HG02870 (cell line): Measurements from ENCODE around the gene SLC10A2.
A peak's percentile ranks its signal among the peaks of the same experiment; 100 is the strongest.

Source experiments
- ATAC-seq: cut with Tn5 transposase; IDR thresholded peaks from one replicate; pipeline ENCODE4 v1.9.1; 2021; ENCODE audit warnings: mild to moderate bottlenecking, moderate library complexity; ENCODE audit not compliant: unreplicated experiment

The SLC10A2 gene

DNA sequence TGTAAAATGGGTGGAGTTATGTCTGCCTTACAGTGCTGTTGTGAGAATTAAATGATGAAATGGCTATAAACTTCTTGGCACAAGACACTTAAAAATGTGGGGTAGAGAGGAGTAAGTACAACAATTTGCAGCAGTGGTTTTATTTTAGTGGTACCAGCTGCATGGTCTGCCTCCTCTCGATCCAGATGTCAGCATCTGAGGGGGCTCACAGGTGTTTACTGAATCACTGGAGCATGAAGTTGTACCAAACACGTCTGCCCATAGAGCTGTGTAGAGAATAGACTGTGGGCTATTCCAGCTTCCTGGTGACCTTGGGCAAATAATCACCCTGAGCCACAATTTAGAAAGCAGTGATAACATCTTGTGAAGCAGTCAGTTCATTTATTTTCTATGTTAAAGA, 11.1 kb downstream of the SLC10A2 start:
- ATAC-seq, result no peak

DNA sequence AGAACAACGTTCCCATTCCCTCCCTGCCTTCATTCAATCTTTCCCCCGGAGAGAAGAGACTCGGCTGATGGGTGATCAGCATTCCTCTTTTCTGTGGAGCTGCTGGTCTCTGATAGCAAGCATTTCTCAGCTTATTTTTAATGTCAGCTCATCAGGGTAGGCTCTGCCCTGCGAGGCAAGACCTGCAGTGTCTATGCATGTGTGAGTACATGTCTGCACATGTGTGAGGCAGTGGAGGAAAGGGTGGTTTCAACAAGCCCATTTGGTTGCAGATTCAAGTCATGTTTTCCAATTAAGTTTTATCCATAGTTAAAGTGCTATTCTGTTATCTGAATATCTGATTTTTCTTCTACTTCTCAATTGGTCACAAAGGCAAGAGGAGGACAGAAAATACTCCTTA, 19.5 kb downstream of the SLC10A2 start:
- no peak for ATAC-seq

DNA sequence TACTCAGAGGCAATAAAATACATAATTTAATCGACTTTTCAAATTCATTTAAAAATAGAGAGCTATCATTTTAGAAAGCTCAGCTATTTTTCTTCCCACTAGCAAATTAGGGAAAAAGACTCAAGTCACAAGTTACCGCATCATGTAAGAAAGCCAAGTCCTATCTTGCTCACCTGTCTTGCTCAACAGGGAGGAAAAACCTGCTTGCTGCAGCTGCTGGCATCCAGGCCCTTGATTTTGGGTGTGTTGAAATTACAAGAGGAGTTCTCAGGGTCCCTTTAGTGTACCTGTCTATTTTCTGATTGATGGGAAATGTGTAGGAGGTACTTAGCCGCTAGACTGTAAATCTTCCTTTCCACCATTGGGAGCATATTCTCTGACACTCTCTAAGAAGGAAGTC, 22.2 kb downstream of the SLC10A2 start:
- no peak for ATAC-seq

DNA sequence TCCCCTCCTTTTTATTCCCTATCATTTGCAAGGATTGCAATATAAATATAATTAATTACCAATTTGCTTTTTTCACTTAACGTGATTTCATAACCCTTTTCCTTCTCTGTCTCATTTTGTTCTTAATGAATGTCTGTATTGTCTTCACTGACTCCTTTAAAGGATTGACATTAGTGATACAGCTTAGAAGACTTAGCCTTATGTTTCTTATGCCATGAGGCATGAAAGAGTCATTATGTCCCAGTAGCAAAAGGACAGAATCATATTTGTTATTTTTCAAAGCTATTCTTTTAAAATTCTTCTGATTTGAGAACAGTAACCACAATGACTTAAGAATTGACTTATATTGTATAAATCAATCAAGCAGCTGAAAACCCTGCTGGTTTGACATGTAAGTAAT, 26.2 kb downstream of the SLC10A2 start:
- no peak for ATAC-seq

DNA sequence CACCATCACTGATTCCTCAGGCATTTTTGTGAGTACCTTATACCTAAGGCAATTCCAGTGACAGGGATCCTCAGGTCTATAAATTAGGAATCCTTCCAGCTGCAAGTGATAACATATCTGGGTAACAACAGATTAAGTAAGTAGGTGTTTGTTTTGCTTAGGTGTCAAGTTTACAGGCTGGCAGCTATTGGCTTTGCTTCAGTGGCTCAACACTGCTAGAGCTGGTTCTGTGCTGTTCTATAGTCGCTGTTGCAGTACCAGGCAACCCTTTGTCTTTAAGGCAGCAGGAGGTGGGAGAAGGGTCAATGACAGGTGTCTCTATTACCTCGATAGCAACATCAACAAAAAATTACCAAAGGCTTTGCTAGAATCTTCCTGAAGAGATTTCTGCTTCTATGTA, 27.0 kb downstream of the SLC10A2 start:
- ATAC-seq, result no peak

DNA sequence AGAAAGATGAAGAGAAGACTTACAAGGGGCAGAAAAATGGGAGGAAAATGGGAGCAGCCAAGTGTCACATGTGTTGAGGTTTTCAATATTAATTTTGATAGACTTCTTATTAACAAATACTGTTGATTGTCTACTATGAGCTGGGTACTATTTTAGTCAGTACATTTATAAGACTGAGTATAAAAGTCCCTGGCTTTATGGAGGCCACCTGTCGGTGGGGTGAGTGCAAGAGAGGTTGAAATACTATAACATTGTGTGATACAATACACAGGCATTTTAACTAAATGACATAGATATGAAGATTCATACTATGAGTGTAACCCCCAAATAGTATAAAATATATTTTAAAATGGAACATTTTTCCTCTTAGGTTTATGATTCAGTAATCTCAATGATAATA, 29.9 kb downstream of the SLC10A2 start:
- ATAC-seq, result no peak

DNA sequence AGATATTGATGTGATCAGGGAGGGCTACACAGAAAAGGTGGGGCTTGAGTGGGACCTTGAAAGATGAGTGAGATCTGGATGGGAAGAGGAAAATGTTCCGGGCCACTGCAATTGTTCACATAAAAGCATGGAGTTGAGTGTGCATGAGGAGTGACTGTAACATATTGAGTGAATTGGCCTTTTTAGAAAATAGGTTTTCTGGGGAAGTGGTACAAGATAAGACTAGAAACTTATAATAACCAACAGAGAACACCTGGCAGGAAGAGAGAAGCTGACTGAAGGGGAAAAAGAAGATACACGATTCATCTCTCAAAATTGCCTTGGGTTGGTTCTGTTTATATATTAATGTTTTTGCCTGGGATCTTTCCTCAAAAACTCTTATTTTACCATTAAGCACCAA, 32.2 kb downstream of the SLC10A2 start:
- ATAC-seq, result no peak

DNA sequence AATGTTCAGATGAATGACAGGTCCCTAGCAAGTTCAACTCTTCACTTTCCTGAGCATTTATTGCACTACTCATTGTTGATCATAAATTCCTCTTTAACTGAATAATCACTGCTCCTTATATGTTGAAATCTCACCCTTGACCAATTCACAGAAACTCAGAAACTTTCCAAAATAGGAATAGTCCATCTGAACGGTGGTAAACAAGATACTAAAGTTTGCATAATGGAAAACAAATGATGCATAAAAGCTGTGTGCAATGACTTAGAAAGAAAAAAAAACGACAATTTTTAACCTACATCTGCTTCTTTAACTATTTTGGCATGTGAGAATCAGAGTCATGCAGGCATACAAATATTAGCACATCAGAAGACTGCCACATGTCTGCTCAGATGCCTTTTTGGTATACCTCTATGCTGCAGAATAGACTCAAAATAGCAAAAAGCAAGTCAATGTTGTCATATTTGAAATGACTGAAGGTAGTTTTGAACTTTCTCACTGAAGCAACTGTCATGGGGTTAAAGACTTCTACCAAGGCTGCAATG, 34.8 kb downstream of the SLC10A2 start:
- ATAC-seq, result peak; percentile 91

DNA sequence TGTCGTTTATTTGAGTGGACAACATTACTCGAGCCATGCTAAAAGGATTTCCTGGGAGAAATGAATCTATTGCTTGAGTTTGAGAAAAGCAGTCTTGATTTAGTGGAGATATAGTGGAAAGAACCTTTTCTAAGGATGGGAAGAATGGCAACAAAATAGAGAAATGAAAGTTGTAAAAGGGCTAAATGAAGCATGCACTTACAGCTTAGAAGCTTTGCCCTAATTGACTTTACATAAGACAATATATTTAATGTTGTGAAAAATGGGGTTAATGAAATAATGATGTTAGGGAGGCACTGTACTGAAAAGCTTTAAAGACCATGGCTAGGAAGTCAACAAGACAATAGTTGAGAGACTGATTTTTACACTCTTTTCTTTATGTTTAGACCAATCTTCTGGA, 35.4 kb downstream of the SLC10A2 start:
- ATAC-seq, result no peak

DNA sequence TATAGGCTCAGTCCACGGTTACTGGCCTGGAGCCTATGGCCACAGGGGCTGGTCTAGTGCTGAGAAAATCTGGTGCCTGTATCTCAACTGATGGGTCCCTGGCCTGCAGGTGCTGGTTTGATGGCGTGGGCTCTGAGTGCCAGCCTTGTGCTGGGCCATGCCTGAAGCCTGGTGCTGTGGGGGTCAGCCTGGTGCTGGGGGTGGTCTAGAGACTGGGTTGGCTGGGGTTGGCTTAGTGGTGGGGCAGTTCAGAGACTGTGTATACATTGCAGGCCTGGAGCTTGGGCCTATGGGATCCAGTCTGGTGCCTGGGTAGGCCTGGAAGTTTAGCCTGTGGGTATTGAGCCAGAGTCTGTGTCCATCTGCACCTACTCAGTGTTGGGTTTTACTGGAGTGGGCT, 36.4 kb downstream of the SLC10A2 start:
- no peak for ATAC-seq

DNA sequence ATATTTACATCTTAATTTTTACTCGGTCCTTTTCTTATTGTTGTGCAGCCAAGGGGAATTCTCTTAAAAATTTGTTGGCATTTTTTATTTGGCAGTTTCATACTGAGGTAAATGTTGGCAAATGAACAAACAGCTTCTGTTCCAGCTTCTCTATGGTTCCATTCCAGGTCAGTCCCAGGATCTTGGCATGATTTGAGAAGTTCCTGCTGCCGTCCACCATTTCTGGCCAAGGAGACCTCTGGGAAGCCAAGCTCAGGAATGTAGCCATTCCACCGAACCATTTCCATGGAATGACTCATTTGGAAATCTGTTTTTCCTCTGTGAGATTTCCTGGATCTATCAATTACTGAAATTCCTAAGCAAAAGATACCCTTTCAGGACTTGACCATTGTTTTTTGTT, 43.9 kb downstream of the SLC10A2 start:
- no peak for ATAC-seq

DNA sequence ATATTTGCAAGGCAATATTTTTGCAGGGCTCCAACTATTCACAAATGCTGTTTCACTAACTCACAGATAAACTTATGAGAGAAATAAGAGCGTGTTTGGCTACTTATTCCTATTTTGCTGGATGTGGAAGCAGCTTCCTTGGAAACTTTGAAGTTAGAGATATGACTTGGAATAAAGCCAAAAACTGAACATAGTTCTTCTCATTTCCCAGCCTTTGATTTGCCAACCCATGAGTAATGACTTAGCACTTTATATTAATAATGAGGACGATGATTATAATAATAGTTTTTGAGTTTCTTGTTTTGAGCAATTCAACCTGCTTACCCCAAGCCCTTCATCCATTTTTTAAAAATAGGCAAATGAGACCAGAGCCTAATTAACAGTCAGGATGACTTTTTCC, 47.7 kb downstream of the SLC10A2 start:
- ATAC-seq, result no peak

DNA sequence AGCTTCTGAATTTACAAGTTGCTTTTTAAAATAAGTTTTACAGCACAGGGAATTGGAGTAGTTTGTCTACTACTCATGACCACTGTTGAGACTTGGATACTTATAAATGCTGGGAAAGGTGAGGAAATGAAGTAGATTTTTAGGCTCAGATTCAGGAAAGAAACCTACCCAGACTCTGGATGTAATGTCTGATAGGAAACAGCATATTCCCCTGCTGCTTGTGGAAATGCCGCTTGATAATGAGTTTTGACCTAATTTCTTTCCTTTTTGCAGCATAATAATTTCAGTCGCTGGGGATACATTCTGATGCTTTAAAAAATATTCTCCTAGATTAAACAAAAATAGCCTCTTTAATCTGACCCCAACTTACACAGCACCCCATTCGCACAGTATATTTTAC, 53.6 kb downstream of the SLC10A2 start:
- ATAC-seq, result no peak

DNA sequence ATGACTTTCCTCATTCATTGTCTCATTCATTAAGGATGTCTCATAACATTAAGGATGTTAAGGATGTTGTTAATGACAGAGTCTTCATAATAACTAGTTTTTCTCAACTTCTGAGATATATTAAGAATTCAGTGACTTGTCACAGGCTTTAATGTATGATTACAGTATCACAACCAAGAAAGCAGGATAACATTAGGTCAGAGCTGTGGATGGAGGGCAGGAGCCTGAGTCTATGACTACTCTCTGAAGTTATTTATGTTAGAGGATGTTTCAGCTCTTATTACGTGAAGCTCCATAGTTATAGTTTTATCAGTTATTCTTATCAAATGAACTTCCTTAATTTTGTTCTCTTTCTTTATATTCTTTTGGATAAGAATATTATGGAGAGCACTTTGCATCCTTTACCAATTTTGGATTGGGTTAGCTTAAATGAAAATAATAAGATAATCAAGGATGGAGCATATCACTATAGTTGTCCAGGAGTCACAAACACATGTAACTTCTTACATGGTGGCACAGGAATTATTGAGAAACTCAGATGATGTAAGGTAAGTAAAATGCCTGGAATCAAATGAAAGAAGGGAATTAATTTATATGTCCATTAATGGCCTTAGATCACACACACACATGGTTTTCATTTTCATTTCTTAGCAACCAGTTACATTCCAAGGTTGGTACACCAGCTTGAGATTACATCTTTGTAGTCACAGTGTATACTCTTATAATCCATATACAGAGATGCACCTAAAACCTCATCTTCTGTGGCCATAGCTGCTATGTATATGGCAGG, 57.0 kb downstream of the SLC10A2 start:
- ATAC-seq, result no peak

DNA sequence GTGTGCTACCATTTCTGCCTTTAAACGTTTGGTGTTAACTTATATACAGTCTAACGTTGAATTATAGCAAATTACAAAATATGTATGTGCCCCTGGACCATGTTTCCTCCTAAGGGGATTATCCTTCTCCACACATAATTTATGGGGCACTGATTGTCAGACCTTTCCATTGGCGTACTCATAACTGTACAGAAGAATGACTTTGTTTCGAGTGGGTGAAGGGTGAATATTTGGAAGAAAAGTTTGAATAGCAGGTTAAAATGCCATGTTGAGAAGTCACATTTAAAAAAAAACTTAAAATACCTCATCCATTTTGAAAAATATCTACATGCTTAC, 58.8 kb downstream of the SLC10A2 start:
- ATAC-seq, result peak; percentile 35

DNA sequence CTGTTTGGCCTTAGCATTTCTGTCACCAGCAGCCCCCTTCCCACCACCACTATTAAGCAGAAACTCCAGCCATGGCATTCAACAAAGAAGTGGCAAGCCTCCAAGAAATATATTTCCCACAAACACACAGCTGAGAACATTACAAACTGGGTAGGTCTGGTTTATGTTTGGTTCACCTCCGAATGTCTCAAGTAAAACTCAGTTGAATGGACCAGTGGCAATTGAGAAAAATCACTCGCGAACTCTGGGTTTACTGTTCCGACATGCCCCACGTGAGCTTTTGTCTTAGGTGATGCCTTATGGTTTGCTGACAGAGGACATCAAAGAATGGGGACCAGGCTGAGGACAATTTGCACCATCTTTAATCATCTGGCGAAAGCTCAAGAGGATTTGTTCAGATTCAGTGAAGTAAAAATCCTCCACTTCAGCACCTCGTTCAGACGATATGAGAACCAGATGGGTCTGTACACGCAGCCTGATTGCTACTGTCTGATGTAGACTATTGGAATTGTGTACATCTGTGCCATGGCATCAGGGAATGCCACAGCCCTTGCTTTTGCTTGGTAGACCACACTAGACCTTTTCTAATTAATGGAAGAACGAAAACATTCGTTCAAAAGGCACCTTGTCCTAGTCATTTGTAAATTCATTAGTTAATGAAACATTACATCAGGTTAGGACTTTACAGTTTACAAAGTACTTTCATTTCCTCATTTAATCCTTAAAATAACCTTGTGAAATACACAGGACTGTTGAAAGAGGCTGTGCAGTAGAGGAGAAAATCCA, 59.4 kb downstream of the SLC10A2 start:
- ATAC-seq, result peak; percentile 93

DNA sequence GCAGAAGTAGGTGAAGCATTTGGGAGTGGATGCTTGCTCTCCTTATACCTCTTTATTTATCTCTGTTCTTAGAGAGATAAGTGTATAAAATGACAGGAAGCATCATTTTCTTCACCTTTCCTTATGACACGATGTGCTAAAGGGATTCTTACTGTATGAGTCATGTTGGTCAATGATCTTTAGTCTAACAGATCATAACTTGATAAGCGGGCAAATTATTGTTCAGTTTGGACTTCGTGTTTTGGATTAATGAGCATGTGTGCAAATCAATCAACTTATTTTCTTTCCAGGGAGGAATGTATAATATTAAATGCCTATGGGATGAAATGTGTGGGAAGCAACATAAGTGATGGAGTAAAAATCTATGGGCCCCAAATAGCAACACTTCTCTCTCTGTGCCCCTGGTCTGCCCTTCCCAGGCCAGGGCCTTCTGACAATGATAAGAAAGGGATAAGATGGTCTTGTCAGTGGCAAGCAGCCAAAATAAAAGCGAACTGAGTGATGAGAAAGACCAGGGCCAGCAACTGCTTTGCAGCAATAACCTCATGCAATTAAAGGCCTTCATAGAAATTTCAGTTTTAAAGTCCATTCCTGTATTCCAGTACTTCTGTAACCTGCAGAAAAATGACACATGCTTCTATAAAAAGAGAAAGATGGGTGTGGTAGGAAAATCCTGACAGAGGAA, 61.4 kb downstream of the SLC10A2 start:
- ATAC-seq, result no peak

DNA sequence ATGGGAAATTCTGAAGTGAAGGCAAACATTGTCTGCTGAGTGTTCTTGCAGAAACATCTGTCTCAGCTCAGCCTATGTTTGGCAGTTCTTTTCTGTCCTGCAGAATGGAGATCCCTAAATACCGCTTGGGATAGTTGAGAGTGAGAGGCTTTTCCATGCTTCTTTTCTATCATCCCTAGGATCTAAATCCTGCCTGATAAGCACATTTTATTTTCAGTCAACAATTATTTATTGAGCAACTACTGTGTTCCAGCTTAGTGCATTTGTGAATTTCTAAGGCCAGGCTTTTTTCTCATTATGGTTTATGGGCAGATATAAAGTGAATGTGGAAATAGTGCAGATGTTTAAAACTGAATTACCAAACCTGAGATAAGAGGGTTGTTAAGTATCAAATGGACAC, 62.6 kb downstream of the SLC10A2 start:
- ATAC-seq, result no peak

DNA sequence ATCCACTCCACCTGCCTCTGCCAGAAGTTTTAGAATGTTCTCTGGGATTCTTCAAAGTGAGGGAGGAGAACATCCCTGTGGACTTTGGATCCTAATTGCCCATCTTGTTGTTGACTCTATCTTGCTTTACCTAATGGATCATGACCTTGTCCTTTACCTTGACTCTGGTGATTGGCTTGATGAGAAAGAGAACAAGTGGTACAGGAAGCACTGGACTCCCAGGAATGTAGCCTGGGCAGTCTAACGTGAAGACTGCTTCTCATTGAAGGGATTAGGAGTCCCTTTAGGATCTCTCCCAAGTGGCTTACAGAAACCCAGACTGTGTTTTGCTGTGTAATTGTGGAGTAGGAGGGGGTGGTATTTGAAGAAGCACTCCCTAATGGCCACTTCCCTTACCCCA, 63.9 kb downstream of the SLC10A2 start:
- no peak for ATAC-seq

DNA sequence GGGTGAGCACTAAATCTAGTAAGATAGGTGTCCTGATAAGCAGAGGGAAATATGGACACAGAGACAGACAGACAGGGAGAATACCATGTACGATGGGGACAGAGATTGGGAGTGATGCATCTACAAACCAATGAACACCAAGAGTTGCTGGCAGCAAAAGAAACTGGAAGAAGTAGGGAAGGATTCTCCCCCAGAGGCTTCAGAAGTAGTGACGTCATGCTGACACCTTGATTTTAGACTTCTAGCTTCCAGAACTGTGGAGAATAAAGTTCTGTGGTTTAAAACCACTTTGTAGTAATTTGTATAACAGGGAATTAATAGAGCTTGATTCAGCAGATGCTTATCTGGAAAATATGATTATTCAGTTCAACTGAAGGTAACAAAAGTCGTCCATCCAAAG, 66.1 kb downstream of the SLC10A2 start:
- no peak for ATAC-seq

DNA sequence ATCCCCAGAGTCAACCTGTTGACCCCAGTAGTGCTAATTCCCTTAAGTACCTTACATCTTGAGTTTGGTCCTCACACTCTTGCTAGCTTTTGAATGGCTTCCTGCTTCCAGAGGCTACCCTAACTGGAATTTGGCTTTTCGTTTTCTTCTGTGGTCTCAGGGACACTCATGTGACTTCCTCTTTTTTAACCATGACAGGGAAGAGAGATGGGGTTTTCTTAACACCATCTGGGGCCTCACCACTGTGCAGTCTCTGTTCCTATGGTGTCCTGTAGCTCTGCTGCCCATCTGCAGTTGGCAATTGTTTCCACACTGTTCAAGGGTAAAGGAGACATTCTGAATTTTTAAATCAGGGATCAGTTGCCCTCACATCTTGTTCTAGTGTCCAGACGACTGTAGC, 66.7 kb downstream of the SLC10A2 start:
- peak; percentile 51 for ATAC-seq
